ENCODE data around the gene RPL26.

The RPL26 gene

DNA sequence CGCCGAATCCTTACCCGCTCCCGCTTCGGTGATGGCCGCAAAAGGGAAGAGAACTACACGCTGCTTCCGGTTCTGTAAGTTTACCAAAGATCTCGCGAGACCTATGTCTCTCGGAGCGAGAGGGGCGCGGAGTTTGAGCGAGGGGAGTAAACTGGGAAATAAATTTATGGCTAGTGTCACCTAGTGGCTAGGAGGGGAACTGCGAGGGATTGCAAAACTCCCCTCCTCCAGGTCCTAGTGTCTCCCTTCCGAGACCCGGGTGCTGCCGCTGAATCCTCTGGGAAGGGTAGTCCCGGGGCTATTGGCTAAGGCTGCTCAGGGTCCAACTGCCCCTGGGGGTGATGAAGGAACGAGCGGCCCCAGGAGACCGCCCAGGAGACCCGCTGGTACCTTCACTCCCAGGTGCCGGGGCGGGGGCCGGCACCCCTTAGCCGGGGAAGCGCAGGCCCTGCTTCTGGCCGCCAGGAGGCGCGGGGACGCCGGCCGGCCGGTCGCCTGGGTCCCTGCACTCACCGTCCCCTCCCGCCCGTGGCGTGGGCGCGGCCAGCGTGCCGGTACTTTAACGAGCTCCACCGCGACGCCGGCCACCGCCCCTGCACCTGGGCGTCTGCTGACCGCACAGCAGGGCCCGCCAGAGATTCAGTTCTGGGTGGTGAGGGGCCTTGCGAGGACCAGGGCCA is at the start of gene RPL26:
RPL26 (minus strand) TSS at position 51 of the 680 bp plus-strand sequence. CDS start 883 bp downstream, outside the sequence.
- DNase-seq (ENCODE audit: low read depth) = peak; percentile 88

- no peak for DNase-seq (ENCODE audit: low read depth)
Observed at GRCh38 chr17:8430966-8431365, 48.0 kb upstream of the RPL26 start.

- DNase-seq (ENCODE audit: low read depth) = no peak
Observed at GRCh38 chr17:8426802-8427201, 43.8 kb upstream of the RPL26 start.

GRCh38 chr17:8426094-8426720 is 43.2 kb upstream of the RPL26 start:
- DNase-seq (ENCODE audit: low read depth) = no peak

- DNase-seq (ENCODE audit: low read depth) = no peak
Observed at GRCh38 chr17:8421571-8421970, 38.6 kb upstream of the RPL26 start.

DNA sequence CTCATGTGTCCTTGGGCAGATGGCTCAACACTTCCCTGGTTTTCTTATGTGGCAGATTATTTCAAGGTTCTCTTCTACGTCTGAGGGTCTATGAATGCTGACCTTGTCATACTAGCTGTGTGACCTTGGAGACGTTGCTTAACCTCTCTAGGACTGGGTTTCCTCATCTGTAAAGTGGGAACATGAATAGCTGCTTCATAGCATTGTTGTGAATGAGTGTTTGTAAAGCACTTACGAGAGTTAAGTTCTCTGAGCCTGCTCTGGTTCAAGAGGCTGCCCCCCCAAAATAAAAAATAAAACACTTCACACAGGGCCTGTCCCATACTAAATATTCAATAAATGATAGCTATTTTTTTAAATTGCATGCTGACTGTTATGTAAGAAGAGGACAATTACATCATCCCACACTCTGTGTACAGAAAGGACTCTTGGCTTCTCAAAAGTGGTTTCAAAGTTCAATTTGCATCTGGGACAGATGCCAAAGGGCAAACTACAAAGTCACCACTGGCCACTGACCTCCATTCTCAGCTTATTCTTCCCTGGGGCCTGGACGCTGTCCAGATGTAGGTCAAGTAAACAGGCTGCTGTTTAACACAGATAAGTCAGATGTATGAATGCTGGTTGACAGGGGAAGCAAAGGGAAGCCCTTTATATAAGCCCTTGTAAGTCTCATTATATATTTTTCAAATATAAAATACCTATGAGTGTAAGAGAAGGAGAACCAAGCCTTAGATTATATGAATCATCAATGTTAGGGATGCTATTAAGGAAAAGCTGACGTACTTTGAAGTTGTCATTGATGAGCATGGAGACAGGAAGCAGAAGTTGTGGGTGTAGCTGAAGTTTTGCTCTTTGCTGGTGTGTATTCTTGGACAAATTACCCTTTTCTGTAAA is 37.3 kb upstream of the RPL26 start:
- no peak for DNase-seq (ENCODE audit: low read depth)

DNA sequence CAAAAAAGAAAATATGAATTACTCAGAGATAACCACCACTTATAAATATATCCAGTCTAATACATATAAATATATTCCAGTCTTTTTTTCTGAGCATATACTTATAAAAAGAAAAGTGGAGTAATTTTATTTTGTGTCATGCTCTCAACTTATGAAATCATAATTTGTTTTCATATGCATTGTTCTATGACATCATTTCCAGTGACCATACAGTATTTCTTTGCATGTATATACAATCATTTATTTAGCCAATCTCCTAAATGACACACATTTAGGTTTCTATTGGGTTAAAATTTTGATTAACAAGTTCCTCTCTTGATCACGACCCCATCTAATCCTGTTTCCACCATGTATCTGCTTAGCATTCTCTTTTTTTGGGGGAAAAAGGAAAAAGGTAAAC is 36.3 kb upstream of the RPL26 start:
- DNase-seq (ENCODE audit: low read depth) = no peak

DNA sequence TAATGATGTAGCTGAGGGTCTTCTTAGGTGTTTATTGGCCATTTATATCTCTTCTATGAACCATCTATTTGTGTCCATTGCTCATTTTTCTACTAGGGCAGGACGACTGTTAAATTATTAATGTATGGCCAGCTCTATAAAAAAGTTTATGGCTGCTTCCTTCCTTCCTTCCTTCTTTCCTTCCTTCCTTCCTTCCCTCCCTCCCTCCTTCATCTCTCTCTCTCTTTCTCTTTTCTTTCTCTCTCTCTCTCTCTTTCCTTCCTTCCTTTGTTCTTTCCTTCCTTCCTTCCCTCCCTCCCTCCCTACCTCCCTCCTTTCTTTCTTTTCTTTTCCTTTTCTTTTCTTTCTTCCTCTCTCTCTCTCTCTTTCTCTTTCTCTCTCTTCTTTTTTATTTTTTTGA is 35.5 kb upstream of the RPL26 start:
- DNase-seq (ENCODE audit: low read depth) = no peak

GRCh38 chr17:8417806-8418205 is 34.8 kb upstream of the RPL26 start:
- DNase-seq (ENCODE audit: low read depth) = no peak

- no peak for DNase-seq (ENCODE audit: low read depth)
Observed at GRCh38 chr17:8413938-8414337, 30.9 kb upstream of the RPL26 start.

DNA sequence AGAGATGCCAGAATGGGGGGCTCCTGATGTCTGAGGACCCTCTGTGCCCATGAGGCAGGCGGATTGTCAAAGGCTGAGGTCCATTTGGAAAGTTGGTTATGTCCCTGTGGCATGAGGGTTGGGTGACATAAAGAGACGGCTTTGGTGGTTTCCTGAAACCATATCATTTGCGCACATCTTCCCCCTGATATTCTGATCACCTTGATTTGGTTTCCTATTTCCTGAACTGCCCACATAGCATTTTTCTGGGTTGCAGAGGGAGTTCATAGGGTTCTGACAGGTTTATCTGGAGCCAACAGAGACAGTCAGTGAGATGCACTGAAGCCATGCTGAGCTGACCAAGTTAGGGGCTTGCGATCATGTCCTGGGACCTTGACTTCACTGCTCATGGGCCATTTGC is 30.3 kb upstream of the RPL26 start:
- DNase-seq (ENCODE audit: low read depth) = no peak

DNA sequence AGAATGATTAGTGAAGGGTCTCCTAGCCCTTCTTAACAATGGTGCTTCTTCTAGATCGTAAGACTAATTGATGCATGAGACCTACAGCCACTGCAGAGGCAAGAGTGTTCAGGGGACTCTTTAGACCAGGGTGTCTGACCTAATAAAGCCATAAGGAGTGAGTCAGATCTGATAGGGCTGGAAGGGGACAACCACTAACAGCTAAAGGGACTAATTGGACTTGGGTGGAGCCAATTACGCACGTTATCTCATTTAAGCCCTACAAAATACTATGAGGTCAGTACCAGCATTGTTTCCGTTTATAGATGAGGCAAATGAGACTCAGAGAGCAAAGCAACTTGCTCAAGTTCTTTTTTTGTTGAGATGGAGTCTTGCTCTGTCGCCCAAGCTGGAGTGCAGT is 29.1 kb upstream of the RPL26 start:
- no peak for DNase-seq (ENCODE audit: low read depth)

- no peak for DNase-seq (ENCODE audit: low read depth)
Observed at GRCh38 chr17:8410883-8411238, 27.9 kb upstream of the RPL26 start.

DNA sequence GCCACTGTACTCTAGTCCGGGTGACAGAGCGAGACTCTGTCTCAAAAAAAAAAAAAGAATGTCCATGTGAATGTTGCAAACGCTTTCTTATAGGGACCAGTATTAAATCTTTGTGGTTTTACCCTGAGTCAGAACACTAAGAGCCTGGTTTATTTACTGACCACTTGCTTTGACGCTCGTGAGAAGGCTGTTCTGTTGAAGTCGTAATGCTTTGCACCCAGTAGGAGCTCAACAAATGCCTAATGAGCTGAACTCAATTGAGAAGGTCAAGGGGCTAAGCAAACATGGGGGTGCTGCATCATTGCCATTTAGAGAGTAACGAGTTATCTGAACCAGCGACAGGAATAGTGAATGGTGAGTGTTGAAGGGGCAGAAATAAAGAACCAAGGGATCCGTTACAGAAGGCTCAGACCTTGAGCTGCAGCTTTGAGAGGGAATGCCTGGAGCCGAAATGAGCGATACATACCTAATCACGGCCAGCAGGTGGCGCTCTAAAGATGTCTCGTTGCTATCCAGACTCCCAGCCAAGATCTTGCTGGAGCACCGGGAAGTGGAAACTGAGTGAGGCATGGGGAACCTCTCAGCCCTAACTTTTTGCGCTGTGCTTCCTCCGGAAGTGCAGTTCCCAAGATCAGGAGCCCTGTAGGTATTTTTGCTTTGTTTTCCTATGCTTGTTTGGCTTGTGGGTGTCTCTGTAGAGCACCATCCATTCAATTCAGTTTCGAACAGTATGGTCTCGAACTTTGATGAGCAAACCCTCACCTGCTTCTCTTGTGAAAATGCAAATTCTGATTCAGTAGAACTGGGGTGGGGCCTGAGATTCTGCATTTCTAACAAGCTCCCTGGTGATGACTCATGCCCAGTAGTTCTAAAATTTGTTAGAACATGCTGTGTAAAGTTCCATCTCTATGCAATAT is 27.2 kb upstream of the RPL26 start:
- DNase-seq (ENCODE audit: low read depth) = peak; percentile 73

DNA sequence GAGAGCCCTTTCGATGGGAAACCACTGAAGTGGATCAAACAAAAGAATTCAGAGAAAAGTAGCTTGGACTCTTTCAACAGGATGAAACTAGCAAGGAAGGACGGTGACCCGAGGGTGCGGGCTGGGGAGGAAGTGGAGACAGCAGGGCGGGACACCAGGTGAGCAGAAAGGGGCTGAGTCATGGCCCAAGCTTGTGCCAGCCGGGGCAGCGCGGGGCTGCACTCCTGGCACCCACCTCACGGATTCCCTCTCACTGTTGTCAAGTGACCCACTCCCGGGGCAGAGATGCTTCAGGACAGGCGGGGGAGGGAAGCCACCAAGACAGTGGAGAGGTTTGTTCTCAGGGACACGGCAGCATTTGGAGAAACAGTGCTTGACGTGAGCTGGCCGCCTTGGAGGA is 25.4 kb upstream of the RPL26 start:
- DNase-seq (ENCODE audit: low read depth) = no peak

- DNase-seq (ENCODE audit: low read depth) = no peak
Observed at GRCh38 chr17:8406174-8406573, 23.2 kb upstream of the RPL26 start.

DNA sequence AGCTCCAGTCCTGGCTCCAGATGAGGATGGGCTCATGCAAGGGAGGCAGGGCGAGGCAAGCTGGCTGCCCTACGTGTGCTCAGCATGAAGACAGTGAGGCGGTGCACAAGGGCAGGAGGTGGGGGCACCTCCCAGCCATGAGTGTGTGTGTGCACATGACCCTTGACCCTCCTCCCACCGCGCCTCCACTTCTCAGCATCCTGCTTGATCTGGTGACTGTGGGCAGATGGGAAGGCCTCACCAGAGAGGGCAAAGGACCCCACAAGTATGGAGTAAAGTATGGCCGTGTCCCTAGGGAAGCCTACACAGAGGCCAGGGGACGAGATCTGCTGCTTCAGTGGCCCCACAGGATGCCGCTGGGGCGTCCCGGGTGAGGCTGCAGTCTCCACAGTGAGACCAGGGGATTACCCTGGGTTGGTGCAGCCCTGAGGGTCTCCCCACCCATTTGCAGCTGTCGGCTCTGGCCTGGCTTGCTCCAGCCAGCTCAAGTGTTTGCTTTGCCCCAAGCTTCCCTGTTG is 22.6 kb upstream of the RPL26 start:
- no peak for DNase-seq (ENCODE audit: low read depth)

DNA sequence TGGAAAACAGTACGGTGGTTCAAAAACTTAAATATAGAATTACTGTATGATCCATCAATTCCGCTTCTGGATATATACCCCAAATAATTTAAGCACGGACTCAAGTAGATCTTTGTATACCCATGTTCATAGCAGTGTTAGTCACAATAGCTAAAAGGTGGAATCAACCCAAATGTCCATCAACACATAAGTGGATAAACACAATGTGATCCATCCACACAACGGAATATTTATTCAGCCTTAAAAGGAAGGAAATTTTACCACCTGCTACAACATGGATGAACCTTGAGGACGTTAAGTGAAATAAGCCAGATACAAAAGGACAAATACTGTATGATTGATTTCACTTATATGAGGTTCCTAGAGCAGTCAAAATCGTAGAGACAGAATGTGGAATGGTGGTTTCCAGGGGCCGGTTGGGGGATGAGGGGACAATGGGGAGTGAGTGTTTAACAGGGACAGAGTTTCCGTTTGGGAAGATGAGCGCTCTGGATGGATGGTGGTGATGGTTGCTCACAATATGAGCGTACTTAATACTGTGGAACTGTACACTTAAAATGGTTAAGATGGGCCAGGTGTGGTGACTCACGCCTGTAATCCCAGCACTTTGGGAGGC is 20.0 kb upstream of the RPL26 start:
- no peak for DNase-seq (ENCODE audit: low read depth)

DNA sequence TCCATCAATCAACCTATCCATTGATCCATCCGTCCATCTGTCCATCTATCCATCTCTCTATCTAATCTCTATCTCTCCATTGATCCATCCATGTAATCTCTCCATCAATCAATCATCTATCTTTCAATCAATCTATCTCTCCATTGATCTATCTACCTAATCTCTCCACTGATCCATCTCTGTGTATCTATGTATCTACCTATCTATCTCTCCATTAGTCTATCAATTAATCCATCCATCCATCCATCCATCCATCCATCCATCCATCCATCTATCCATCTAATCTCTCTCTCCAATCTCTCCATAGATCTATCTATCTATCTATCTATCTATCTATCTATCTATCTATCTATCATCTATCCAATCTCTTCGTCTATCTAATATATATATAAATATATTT is 18.1 kb upstream of the RPL26 start:
- no peak for DNase-seq (ENCODE audit: low read depth)

GRCh38 chr17:8398980-8399379 is 16.0 kb upstream of the RPL26 start:
- no peak for DNase-seq (ENCODE audit: low read depth)

DNA sequence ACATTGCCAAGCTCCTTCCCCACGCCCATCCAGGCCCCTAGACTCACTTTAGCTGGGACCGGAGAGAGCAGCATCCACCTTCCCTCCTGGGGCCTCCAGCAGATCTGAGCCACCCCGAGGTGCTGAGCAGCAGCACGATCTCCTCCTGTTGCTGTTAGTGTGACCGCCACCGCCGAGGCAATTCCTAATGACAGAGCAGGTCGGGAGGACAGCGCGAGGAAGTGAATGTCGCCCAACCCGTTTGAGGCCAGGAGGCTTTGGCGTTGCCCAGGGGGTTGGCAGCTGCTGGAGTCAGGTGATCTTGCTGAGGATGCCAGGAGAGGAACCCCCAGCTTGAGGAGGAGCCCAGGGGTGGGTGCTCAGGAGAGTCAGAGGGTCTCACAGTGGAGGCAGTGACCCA is 14.6 kb upstream of the RPL26 start, which contains the start of gene RNF222:
RNF222 (minus strand) TSS at position 192 of the 400 bp plus-strand sequence. CDS start 4,366 bp downstream, outside the sequence.
- DNase-seq (ENCODE audit: low read depth) = no peak
